Measurements from ENCODE around the gene NCBP2.

GRCh38 chr3:196966526-196967401, 24.4 kb upstream of the NCBP2 start:
- TF ChIP-seq, protein P1, sequence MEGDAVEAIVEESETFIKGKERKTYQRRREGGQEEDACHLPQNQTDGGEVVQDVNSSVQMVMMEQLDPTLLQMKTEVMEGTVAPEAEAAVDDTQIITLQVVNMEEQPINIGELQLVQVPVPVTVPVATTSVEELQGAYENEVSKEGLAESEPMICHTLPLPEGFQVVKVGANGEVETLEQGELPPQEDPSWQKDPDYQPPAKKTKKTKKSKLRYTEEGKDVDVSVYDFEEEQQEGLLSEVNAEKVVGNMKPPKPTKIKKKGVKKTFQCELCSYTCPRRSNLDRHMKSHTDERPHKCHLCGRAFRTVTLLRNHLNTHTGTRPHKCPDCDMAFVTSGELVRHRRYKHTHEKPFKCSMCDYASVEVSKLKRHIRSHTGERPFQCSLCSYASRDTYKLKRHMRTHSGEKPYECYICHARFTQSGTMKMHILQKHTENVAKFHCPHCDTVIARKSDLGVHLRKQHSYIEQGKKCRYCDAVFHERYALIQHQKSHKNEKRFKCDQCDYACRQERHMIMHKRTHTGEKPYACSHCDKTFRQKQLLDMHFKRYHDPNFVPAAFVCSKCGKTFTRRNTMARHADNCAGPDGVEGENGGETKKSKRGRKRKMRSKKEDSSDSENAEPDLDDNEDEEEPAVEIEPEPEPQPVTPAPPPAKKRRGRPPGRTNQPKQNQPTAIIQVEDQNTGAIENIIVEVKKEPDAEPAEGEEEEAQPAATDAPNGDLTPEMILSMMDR (IDR thresholded peaks at IDR 0.05): no peak
- TF ChIP-seq POLR2AphosphoS5 (IDR thresholded peaks at IDR 0.05; ENCODE audit: insufficient read depth in 1 of 2, low read depth in 1 of 2) (no peak), POLR2A (IDR thresholded peaks at IDR 0.05) (no peak)

All from vagina (tissue), 2 donors.